Measurements from ENCODE around the gene ITGB5. TPM values are rescaled to one million over a fixed set of nuclear protein-coding genes. Genes with fewer than 3 reads are reported as not detected.

Gene ITGB5
- total and polyA plus RNA-seq, 2 experiments from 2014 or later, result 103 to 109 TPM

DNA sequence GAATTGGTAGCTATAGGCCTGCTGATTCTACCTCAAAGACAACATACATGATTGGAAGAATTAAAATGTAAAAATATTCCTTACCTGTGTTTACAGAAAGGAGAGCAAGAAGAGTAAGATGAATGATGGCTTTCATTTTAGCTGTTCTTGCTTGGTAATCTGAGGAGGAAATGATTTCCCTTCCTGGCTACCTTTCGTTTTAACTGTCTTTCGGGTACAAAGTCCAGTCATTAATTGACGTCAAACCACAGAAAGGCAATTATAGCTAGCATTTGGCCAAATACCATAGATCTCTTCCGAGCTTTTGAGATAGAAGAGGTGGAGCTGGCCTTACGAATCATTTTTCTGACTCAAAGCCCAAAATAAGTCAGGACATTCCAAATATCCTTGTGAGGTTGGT, 47.4 kb upstream of the ITGB5 start, which contains the start of gene MUC13:
MUC13 (minus strand) TSS at position 175 of the 400 bp plus-strand sequence; CDS start at position 136, 39 bp downstream.
- H3K4me3 ChIP-seq, result no peak within 1 kb of the TSS
- no peaks in the 10 kb centered on the region for H3K27me3 ChIP-seq
- H3K4me2 ChIP-seq, result peak within 1 kb of the TSS; percentile 61
- WGBS (ENCODE audit: low lambda C conversion rate, missing lambda C conversion rate), result 65% methylated on average over 5 of the region's 5 CpGs
- DNase-seq (ENCODE audit: low spot score), result peak; percentile 53
- H3K4me1 ChIP-seq (ENCODE audit: insufficient read depth), result no peaks in the 10 kb centered on the region
- TF ChIP-seq, protein P1, sequence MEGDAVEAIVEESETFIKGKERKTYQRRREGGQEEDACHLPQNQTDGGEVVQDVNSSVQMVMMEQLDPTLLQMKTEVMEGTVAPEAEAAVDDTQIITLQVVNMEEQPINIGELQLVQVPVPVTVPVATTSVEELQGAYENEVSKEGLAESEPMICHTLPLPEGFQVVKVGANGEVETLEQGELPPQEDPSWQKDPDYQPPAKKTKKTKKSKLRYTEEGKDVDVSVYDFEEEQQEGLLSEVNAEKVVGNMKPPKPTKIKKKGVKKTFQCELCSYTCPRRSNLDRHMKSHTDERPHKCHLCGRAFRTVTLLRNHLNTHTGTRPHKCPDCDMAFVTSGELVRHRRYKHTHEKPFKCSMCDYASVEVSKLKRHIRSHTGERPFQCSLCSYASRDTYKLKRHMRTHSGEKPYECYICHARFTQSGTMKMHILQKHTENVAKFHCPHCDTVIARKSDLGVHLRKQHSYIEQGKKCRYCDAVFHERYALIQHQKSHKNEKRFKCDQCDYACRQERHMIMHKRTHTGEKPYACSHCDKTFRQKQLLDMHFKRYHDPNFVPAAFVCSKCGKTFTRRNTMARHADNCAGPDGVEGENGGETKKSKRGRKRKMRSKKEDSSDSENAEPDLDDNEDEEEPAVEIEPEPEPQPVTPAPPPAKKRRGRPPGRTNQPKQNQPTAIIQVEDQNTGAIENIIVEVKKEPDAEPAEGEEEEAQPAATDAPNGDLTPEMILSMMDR (IDR thresholded peaks at IDR 0.05; ENCODE audit: poor library complexity), result no peak
- no peak for TF ChIP-seq EZH2phosphoT487 (IDR thresholded peaks at IDR 0.05; ENCODE audit: low read depth, severe bottlenecking, unreplicated experiment)
- no peak for TF ChIP-seq EZH2 (IDR thresholded peaks at IDR 0.05; ENCODE audit: borderline replicate concordance)
- H4K20me1 ChIP-seq (ENCODE audit: insufficient read depth, poor library complexity, severe bottlenecking), result no peaks in the 10 kb centered on the region
- H3K9me2 ChIP-seq (replicated peaks; ENCODE audit: insufficient read depth), result no peaks in the 10 kb centered on the region
- no peaks in the 10 kb centered on the region for H3K9me3 ChIP-seq (ENCODE audit: low read depth)
- no peaks in the 10 kb centered on the region for H3K36me3 ChIP-seq (replicated peaks; ENCODE audit: insufficient read depth, low read depth)
- peaks cover 2% of the 10 kb centered on the region for H3K79me2 ChIP-seq
- H2AFZ ChIP-seq, result no peak within 1 kb of the TSS
- H3K27ac ChIP-seq, result peak within 1 kb of the TSS; percentile 90

GRCh38 chr3:124928333-124929202, 41.4 kb upstream of the ITGB5 start:
- no peaks in the 10 kb centered on the region for H4K20me1 ChIP-seq (ENCODE audit: insufficient read depth, poor library complexity, severe bottlenecking)
- no peaks in the 10 kb centered on the region for H3K36me3 ChIP-seq (replicated peaks; ENCODE audit: insufficient read depth, low read depth)
- H3K9me3 ChIP-seq (ENCODE audit: low read depth), result no peaks in the 10 kb centered on the region
- H2AFZ ChIP-seq, result no peak overlapping the region
- H3K9me2 ChIP-seq (replicated peaks; ENCODE audit: insufficient read depth), result no peaks in the 10 kb centered on the region
- H3K79me2 ChIP-seq, result peaks cover 2% of the 10 kb centered on the region
- TF ChIP-seq, protein P1 (IDR thresholded peaks at IDR 0.05; ENCODE audit: poor library complexity), result peak; percentile 72
- TF ChIP-seq EZH2phosphoT487 (IDR thresholded peaks at IDR 0.05; ENCODE audit: low read depth, severe bottlenecking, unreplicated experiment) (no peak), EZH2 (IDR thresholded peaks at IDR 0.05; ENCODE audit: borderline replicate concordance) (no peak)
- no peak overlapping the region for H3K4me3 ChIP-seq
- 39% methylated on average over 4 of the region's 4 CpGs for WGBS (ENCODE audit: low lambda C conversion rate, missing lambda C conversion rate)
- H3K27ac ChIP-seq, result no peak overlapping the region
- no peaks in the 10 kb centered on the region for H3K27me3 ChIP-seq
- no peak overlapping the region for H3K4me2 ChIP-seq
- DNase-seq (ENCODE audit: low spot score), result peak; percentile 66
- H3K4me1 ChIP-seq (ENCODE audit: insufficient read depth), result no peaks in the 10 kb centered on the region

DNA sequence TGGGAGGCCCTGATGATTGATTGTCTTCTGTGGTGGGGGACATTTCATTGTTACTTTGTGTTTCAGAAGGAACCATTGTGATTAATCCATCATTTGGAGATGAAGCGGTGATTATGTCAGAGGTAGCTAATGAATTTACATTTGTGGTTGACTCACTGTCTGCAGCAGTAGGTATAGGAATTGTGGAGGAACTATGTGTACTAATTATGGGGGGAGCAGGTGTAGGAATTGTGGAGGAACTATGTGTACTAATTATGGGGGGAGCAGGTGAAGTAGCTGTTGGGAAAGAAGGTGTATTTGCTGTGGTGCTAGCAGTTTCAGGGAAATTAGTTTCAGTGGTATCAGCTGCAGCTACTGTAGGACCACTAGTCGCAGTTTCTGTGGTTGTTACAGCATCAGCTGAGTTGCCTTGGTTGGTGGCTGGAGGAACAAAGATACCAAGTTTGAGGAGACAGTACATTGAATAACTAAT, 40.4 kb upstream of the ITGB5 start:
- peaks cover 2% of the 10 kb centered on the region for H3K79me2 ChIP-seq
- no peak overlapping the region for H3K4me3 ChIP-seq
- H3K9me2 ChIP-seq (replicated peaks; ENCODE audit: insufficient read depth), result no peaks in the 10 kb centered on the region
- no peak for TF ChIP-seq EZH2phosphoT487 (IDR thresholded peaks at IDR 0.05; ENCODE audit: low read depth, severe bottlenecking, unreplicated experiment)
- no peak for TF ChIP-seq EZH2 (IDR thresholded peaks at IDR 0.05; ENCODE audit: borderline replicate concordance)
- TF ChIP-seq, protein P1 (IDR thresholded peaks at IDR 0.05; ENCODE audit: poor library complexity), result no peak
- WGBS (ENCODE audit: low lambda C conversion rate, missing lambda C conversion rate), result 91% methylated on average over 2 of the region's 2 CpGs
- no peaks in the 10 kb centered on the region for H3K9me3 ChIP-seq (ENCODE audit: low read depth)
- H2AFZ ChIP-seq, result no peak overlapping the region
- no peaks in the 10 kb centered on the region for H3K4me1 ChIP-seq (ENCODE audit: insufficient read depth)
- no peak overlapping the region for H3K4me2 ChIP-seq
- H3K27ac ChIP-seq, result no peak overlapping the region
- H3K27me3 ChIP-seq, result no peaks in the 10 kb centered on the region
- no peaks in the 10 kb centered on the region for H4K20me1 ChIP-seq (ENCODE audit: insufficient read depth, poor library complexity, severe bottlenecking)
- no peak for DNase-seq (ENCODE audit: low spot score)
- H3K36me3 ChIP-seq (replicated peaks; ENCODE audit: insufficient read depth, low read depth), result no peaks in the 10 kb centered on the region

All from hepatocyte (in vitro differentiated cells).